GM19240 (cell line): Measurements from ENCODE around the gene RGS12.

ENCODE experiments used
- DNase-seq: peaks from one replicate; pipeline ENCODE4 v3.0.0; 2011; ENCODE audit warnings: low spot score; ENCODE audit not compliant: insufficient read length

RGS12 gene

GRCh38 chr4:3280466-3280865, 12.4 kb upstream of the RGS12 start:
- DNase-seq, result no peak

- no peak for DNase-seq
Measured at GRCh38 chr4:3283483-3283882, 9.3 kb upstream of the RGS12 start.

- DNase-seq, result no peak
Measured at GRCh38 chr4:3283916-3284315, 8.9 kb upstream of the RGS12 start.

GRCh38 chr4:3284734-3285557, 7.9 kb upstream of the RGS12 start:
- DNase-seq, result no peak

GRCh38 chr4:3285558-3286334, 7.1 kb upstream of the RGS12 start:
- no peak for DNase-seq

- no peak for DNase-seq
Measured at GRCh38 chr4:3286335-3287175, 6.3 kb upstream of the RGS12 start.

GRCh38 chr4:3287271-3287971, 5.4 kb upstream of the RGS12 start:
- no peak for DNase-seq

- no peak for DNase-seq
Measured at GRCh38 chr4:3287972-3288570, 4.8 kb upstream of the RGS12 start.

- no peak for DNase-seq
Measured at GRCh38 chr4:3288571-3289094, 4.2 kb upstream of the RGS12 start.

GRCh38 chr4:3290476-3290875, 2.3 kb upstream of the RGS12 start:
- no peak for DNase-seq

GRCh38 chr4:3290889-3291321, 1.9 kb upstream of the RGS12 start:
- no peak for DNase-seq

GRCh38 chr4:3291411-3291968, 1.3 kb upstream of the RGS12 start:
- DNase-seq, result no peak

GRCh38 chr4:3291969-3292570, 751 bp upstream of the RGS12 start:
- DNase-seq, result no peak

GRCh38 chr4:3293401-3294391, 875 bp downstream of the RGS12 start:
- DNase-seq, result no peak

- DNase-seq, result no peak
Measured at GRCh38 chr4:3294401-3295241, 1.8 kb downstream of the RGS12 start.

GRCh38 chr4:3295837-3296624, 3.2 kb downstream of the RGS12 start:
- no peak for DNase-seq

- no peak for DNase-seq
Measured at GRCh38 chr4:3296651-3297050, 3.8 kb downstream of the RGS12 start.
